ENCODE measurements around the gene KANK4. TPM values are rescaled to one million over a fixed set of nuclear protein-coding genes. Genes with fewer than 3 reads are reported as not detected.

KANK4 gene
- total and polyA plus RNA-seq, 2 donors (not counting 1 experiment from before 2014, with no cell fraction given) = not detected

DNA sequence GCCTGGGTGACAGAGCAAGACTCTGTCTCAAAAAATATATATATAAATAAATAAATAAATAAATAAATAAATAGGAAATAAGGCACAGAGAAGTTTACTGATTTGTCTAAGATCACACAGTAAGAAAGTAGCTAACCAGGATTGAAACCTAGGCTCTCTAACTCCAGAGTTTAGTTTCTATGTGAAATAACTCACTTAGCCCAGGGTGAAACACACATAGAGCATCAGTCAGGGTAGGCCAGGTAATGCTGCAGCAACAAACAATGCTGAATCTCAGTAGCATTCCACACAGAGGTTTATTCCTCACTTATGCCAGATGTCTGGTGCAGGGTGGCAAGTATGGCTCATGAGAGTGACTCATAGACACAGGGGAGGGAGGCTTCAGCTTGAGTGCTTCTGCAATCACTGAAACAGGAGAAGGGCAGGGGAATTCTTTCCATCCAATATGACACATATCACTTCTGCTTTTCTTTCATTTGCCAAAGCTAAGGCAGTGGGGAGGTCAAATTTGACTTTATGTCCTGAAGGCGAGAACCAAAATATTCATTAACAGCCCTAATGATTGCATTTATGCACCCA, 37.1 kb upstream of the KANK4 start:
- Histone ChIP-seq H2AFZ (ENCODE audit: insufficient read depth, low read depth, low read length, poor library complexity, severe bottlenecking) (no peak overlapping the region), H3K79me2 (ENCODE audit: control insufficient read depth, insufficient read depth, low read length) (no peaks in the 10 kb centered on the region), H3K4me2 (replicated peaks; ENCODE audit: low read depth, low read length, poor library complexity, severe bottlenecking) (no peak overlapping the region), H4K20me1 (ENCODE audit: control insufficient read depth, insufficient read depth, low read length, poor library complexity, severe bottlenecking) (no peaks in the 10 kb centered on the region), H3K9me3 (ENCODE audit: control extremely low read depth in 1 of 3, control insufficient read depth in 2 of 3, insufficient read depth in 1 of 3, low read length in 2 of 3) (peaks cover 0 to 3% (median 0%) of the 10 kb centered on the region in 3 donors), H3K27me3 (replicated peaks in 1 of 4; ENCODE audit: control extremely low read depth in 1 of 4, control insufficient read depth in 3 of 4, insufficient read depth in 4 of 4, low read length in 3 of 4) (no peaks in the 10 kb centered on the region), H3K36me3 (replicated peaks in 1 of 2; ENCODE audit: control extremely low read depth in 1 of 2, control insufficient read depth in 1 of 2, extremely low read depth in 1 of 2, insufficient read depth in 2 of 2, low read length in 1 of 2) (no peaks in the 10 kb centered on the region), H3K4me3 (ENCODE audit: control extremely low read depth in 1 of 5, extremely low read depth in 1 of 5, insufficient read depth in 1 of 5, low read depth in 2 of 5, low read length in 4 of 5) (no peak overlapping the region), H3K9ac (ENCODE audit: low read length) (no peak overlapping the region), H3K27ac (ENCODE audit: low read length in 2 of 2) (no peak overlapping the region), H3K4me1 (ENCODE audit: control insufficient read depth in 2 of 2, insufficient read depth in 2 of 2, low read length in 2 of 2) (no peaks in the 10 kb centered on the region)
- DNase-seq = no peak
- TF ChIP-seq, protein P1, sequence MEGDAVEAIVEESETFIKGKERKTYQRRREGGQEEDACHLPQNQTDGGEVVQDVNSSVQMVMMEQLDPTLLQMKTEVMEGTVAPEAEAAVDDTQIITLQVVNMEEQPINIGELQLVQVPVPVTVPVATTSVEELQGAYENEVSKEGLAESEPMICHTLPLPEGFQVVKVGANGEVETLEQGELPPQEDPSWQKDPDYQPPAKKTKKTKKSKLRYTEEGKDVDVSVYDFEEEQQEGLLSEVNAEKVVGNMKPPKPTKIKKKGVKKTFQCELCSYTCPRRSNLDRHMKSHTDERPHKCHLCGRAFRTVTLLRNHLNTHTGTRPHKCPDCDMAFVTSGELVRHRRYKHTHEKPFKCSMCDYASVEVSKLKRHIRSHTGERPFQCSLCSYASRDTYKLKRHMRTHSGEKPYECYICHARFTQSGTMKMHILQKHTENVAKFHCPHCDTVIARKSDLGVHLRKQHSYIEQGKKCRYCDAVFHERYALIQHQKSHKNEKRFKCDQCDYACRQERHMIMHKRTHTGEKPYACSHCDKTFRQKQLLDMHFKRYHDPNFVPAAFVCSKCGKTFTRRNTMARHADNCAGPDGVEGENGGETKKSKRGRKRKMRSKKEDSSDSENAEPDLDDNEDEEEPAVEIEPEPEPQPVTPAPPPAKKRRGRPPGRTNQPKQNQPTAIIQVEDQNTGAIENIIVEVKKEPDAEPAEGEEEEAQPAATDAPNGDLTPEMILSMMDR (IDR thresholded peaks at IDR 0.05) = no peak
- TF ChIP-seq EZH2 (IDR thresholded peaks at IDR 0.05; ENCODE audit: borderline replicate concordance, insufficient read depth, low read depth, low read length, poor library complexity, severe bottlenecking) = no peak
- H3K27ac Mint-ChIP-seq = no peak overlapping the region
- ChIA-PET CTCF (no interaction called here), POLR2A (no interaction called here)
- intact Hi-C loops (cut with micrococcal nuclease) = no loop called here
- no peaks in the 10 kb centered on the region for H3K9me3 Mint-ChIP-seq (ENCODE audit: insufficient read depth)
- no peak overlapping the region for H3K4me3 Mint-ChIP-seq
- no CpG with 5 or more reads among the region's 1 CpG for WGBS (ENCODE audit: insufficient coverage)
- no peaks in the 10 kb centered on the region for H3K4me1 Mint-ChIP-seq
- H3K27me3 Mint-ChIP-seq = no peaks in the 10 kb centered on the region
- no peak for ATAC-seq (ENCODE audit: low read depth)

- CTCF ChIA-PET = no interaction called here
- Histone ChIP-seq H3K36me3 (replicated peaks in 1 of 2; ENCODE audit: control extremely low read depth in 1 of 2, control insufficient read depth in 1 of 2, extremely low read depth in 1 of 2, insufficient read depth in 2 of 2, low read length in 1 of 2) (no peaks in the 10 kb centered on the region), H3K4me1 (ENCODE audit: control insufficient read depth in 2 of 2, insufficient read depth in 2 of 2, low read length in 2 of 2) (no peaks in the 10 kb centered on the region), H3K9me3 (ENCODE audit: control extremely low read depth in 1 of 3, control insufficient read depth in 2 of 3, insufficient read depth in 1 of 3, low read length in 2 of 3) (no peaks in the 10 kb centered on the region), H3K27me3 (replicated peaks in 1 of 4; ENCODE audit: control extremely low read depth in 1 of 4, control insufficient read depth in 3 of 4, insufficient read depth in 4 of 4, low read length in 3 of 4) (no peaks in the 10 kb centered on the region), H2AFZ (ENCODE audit: insufficient read depth, low read depth, low read length, poor library complexity, severe bottlenecking) (no peak overlapping the region), H3K9ac (ENCODE audit: low read length) (no peak overlapping the region), H3K79me2 (ENCODE audit: control insufficient read depth, insufficient read depth, low read length) (no peaks in the 10 kb centered on the region), H4K20me1 (ENCODE audit: control insufficient read depth, insufficient read depth, low read length, poor library complexity, severe bottlenecking) (no peaks in the 10 kb centered on the region), H3K27ac (ENCODE audit: low read length in 2 of 2) (no peak overlapping the region), H3K4me2 (replicated peaks; ENCODE audit: low read depth, low read length, poor library complexity, severe bottlenecking) (no peak overlapping the region), H3K4me3 (ENCODE audit: control extremely low read depth in 1 of 5, extremely low read depth in 1 of 5, insufficient read depth in 1 of 5, low read depth in 2 of 5, low read length in 4 of 5) (no peak overlapping the region)
- Mint-ChIP-seq H3K4me1 (no peaks in the 10 kb centered on the region), H3K27ac (no peak overlapping the region), H3K27me3 (no peaks in the 10 kb centered on the region), H3K4me3 (no peak overlapping the region), H3K9me3 (ENCODE audit: insufficient read depth) (no peaks in the 10 kb centered on the region)
- POLR2A ChIA-PET = no interaction called here
- 90% methylated on average over 7 of the region's 8 CpGs for WGBS (ENCODE audit: insufficient coverage)
- TF ChIP-seq, protein P1 (IDR thresholded peaks at IDR 0.05) = no peak
- no peak for TF ChIP-seq EZH2 (IDR thresholded peaks at IDR 0.05; ENCODE audit: borderline replicate concordance, insufficient read depth, low read depth, low read length, poor library complexity, severe bottlenecking)
- intact Hi-C loops (cut with micrococcal nuclease) = no loop called here
- no peak for DNase-seq
- no peak for ATAC-seq (ENCODE audit: low read depth)
Measured at GRCh38 chr1:62355095-62355494, 35.9 kb upstream of the KANK4 start.

Measured in B cell (primary cell).